Erythroblast (primary cell): ENCODE measurements around the gene COQ8B.

ENCODE experiments used
- GATA1 ChIP-seq: IDR thresholded peaks from 2 replicates; pipeline ENCODE4 v1.6.1; 2011; ENCODE audit warnings: low read depth, mild to moderate bottlenecking, control low read depth, low read length, moderate library complexity
- POLR2A ChIP-seq: IDR thresholded peaks from 2 replicates; pipeline ENCODE4 v1.6.1; 2011; ENCODE audit warnings: mild to moderate bottlenecking, low read length

DNA sequence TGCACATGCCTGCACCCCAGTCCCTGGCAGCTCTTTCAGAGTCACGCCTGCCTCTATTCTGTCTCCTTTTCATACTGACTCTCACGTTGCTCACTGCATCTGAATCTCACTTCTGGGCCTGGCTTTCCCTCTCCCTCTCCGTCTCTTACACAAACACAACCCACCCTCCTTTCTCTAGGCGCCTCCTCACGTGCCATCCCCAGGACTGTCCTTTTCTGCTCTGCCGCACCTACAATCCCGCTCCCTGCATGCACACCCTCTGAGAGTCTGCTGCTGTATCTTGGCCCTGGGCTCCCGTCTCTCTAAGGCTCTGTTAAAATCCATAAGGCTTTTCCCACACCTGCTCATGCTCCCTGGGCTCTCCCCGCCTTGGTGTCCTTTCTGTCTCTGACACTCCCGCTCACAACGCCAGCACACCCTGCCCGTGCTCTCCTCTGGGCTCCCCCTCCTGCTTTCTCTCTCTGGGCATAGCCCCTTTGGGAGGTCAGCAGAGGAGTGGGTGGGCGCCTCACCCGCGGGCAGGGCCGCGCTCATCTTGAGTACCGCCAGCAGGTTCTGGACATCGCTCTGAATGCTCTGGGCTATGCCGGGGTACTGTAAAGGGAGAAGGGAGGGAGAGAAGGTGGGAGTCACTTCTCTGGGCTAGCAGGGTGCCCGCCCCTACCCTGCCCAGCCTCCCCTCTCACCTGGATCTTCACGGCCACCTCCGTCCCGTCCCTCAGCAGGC is 13.5 kb downstream of the COQ8B start:
- no peak for TF ChIP-seq POLR2A
- no peak for TF ChIP-seq GATA1
